ENCODE data around the gene G6PC3. TPM values are rescaled to one million over a fixed set of nuclear protein-coding genes. Genes with fewer than 3 reads are reported as not detected.

Gene G6PC3
- total RNA-seq, 1 experiment from 2014 or later, result 105 TPM

GRCh38 chr17:44093231-44093900, 22.8 kb downstream of the G6PC3 start:
- Mint-ChIP-seq H3K27ac (peak overlapping the region; percentile 61 to 65 (median 63); a peak in 3 of 7 replicates), H3K27me3 (ENCODE audit: low read depth) (no peaks in the 10 kb centered on the region)

More at GRCh38 chr17:44093231-44093900, 22.8 kb downstream of the G6PC3 start:
- H3K9ac ChIP-seq (ENCODE audit: extremely low read depth, insufficient read length, low read length), result no peak overlapping the region
- H4K20me1 ChIP-seq (ENCODE audit: control insufficient read depth, insufficient read depth, insufficient read length), result no peaks in the 10 kb centered on the region
- no peak for DNase-seq
- H2BK5ac ChIP-seq (ENCODE audit: insufficient read length, low read length), result no peak overlapping the region
- H3K36me3 Mint-ChIP-seq (ENCODE audit: insufficient read depth in 1 of 3, low read depth in 3 of 3), result peaks cover 16 to 18% (median 17%) of the 10 kb centered on the region in 3 experiments; a peak in 6 of 7 replicates
- H3K9me3 ChIP-seq (ENCODE audit: control insufficient read depth, low read depth, low read length), result no peaks in the 10 kb centered on the region
- no peak overlapping the region for H4K5ac ChIP-seq (ENCODE audit: insufficient read length, low read depth, low read length)
- H3K4me1 Mint-ChIP-seq, result peaks cover 18 to 31% of the 10 kb centered on the region in 2 experiments
- H3K4me1 ChIP-seq (ENCODE audit: insufficient read depth, low read length), result no peaks in the 10 kb centered on the region; the same call in 1 of the 2 replicates
- no peak overlapping the region for H2BK12ac ChIP-seq (ENCODE audit: insufficient read length, low read depth, low read length)
- TF ChIP-seq CTCF (conservative IDR thresholded peaks at IDR 0.05), result no peak
- no peak overlapping the region for H3K23ac ChIP-seq (ENCODE audit: insufficient read length, low read depth, low read length)
- no peak overlapping the region for H3K14ac ChIP-seq (ENCODE audit: insufficient read depth, low read length)
- H3K27me3 ChIP-seq (ENCODE audit: insufficient read depth, low read length), result no peaks in the 10 kb centered on the region
- H3K23me2 ChIP-seq (ENCODE audit: insufficient read length, low read depth, low read length, poor library complexity, severe bottlenecking), result peaks cover 7% of the 10 kb centered on the region
- H2BK120ac ChIP-seq (ENCODE audit: low read depth, low read length, poor library complexity, severe bottlenecking), result no peak overlapping the region
- H2AK5ac ChIP-seq (ENCODE audit: insufficient read length, low read length), result no peak overlapping the region
- no peaks in the 10 kb centered on the region for H3K9me3 Mint-ChIP-seq
- H3T11ph ChIP-seq (ENCODE audit: low read length), result no peak overlapping the region
- no peak overlapping the region for H2AFZ ChIP-seq (ENCODE audit: low read length)
- no peak overlapping the region for H3K18ac ChIP-seq (ENCODE audit: insufficient read length, low read depth, low read length)
- no peak overlapping the region for H2BK15ac ChIP-seq (ENCODE audit: low read depth, low read length)
- WGBS (ENCODE audit: extremely low coverage, insufficient read length, low lambda C conversion rate), result no CpG with 5 or more reads among the region's 21 CpGs
- no peak overlapping the region for H4K8ac ChIP-seq (replicated peaks; ENCODE audit: insufficient read length, low read depth, low read length)
- no peaks in the 10 kb centered on the region for H3K79me1 ChIP-seq (ENCODE audit: insufficient read depth, low read depth, low read length, poor library complexity, severe bottlenecking)
- no peak overlapping the region for H3K4me2 ChIP-seq (ENCODE audit: insufficient read depth, insufficient read length, low read length)
- H3K4ac ChIP-seq (ENCODE audit: low read depth, low read length), result no peak overlapping the region
- H3K4me3 Mint-ChIP-seq, result no peak overlapping the region; a peak in 1 of 5 replicates
- H3K56ac ChIP-seq (ENCODE audit: insufficient read length, low read depth, low read length), result no peak overlapping the region
- H4K91ac ChIP-seq (ENCODE audit: insufficient read length, low read depth, low read length), result no peak overlapping the region
- no peak overlapping the region for H2BK20ac ChIP-seq (ENCODE audit: low read depth, low read length, poor library complexity, severe bottlenecking)
- no peak overlapping the region for H3K27ac ChIP-seq (ENCODE audit: insufficient read length, low read depth, low read length)
- H3K79me2 ChIP-seq (ENCODE audit: insufficient read depth, low read length), result no peaks in the 10 kb centered on the region

All from H9 (cell line).